ENCODE measurements around the gene FBXO15.

DNA sequence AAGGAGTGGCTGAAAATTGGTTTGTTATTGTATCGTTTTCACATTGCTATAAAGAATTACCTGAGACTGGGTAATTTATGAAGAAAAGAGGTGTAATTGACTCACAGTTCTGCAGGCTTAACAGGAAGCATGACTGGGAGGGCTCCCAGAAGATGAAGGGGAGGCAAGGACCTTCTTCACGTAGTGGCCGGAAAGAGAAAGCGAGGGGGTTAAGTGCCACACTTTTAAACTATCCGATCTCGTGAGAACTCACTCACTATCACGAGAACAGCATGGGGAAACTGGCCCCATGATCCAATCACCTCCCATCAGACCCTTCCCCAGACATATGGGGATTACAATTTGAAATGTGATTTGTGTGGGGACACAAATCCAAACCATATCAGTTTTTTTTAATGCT lies 81.6 kb downstream of the FBXO15 start:
- TF ChIP-seq, protein P1, sequence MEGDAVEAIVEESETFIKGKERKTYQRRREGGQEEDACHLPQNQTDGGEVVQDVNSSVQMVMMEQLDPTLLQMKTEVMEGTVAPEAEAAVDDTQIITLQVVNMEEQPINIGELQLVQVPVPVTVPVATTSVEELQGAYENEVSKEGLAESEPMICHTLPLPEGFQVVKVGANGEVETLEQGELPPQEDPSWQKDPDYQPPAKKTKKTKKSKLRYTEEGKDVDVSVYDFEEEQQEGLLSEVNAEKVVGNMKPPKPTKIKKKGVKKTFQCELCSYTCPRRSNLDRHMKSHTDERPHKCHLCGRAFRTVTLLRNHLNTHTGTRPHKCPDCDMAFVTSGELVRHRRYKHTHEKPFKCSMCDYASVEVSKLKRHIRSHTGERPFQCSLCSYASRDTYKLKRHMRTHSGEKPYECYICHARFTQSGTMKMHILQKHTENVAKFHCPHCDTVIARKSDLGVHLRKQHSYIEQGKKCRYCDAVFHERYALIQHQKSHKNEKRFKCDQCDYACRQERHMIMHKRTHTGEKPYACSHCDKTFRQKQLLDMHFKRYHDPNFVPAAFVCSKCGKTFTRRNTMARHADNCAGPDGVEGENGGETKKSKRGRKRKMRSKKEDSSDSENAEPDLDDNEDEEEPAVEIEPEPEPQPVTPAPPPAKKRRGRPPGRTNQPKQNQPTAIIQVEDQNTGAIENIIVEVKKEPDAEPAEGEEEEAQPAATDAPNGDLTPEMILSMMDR (IDR thresholded peaks at IDR 0.05) = no peak
- TF ChIP-seq POLR2AphosphoS5 (IDR thresholded peaks at IDR 0.05) (no peak), POLR2A (IDR thresholded peaks at IDR 0.05; ENCODE audit: low read depth) (no peak)

Data from esophagus muscularis mucosa (tissue), 3 donors.